Aorta (tissue), 5 donors: ENCODE measurements around the gene PTPN23. TPM values are rescaled to one million over a fixed set of nuclear protein-coding genes. Genes with fewer than 3 reads are reported as not detected.

Experiments used
- ATAC-seq: fragments of 200-7000 bp; cut with Tn5 transposase; one replicate; pipeline ENCODE4 v1.9.1; 2022; ENCODE audit warnings: moderate library complexity; ENCODE audit not compliant: low FRiP score
- DNase-seq, 2 donors: peaks; one replicate each; pipeline ENCODE4 v3.0.0-alpha.2; 2020
- H3K27ac ChIP-seq, 2 donors: one replicate each; pipeline ENCODE4 v1.5.1; 2013; ENCODE audit warnings: low read length in 2 of 2, mild to moderate bottlenecking in 2 of 2, moderate library complexity in 2 of 2, control low read depth in 1 of 2, inconsistent platforms in 1 of 2, low read depth in 1 of 2
- H3K27me3 ChIP-seq, 2 donors: one replicate each; pipeline ENCODE4 v1.6.1; 2013; ENCODE audit warnings: control low read depth in 1 of 2, low read length in 1 of 2, mild to moderate bottlenecking in 1 of 2, moderate library complexity in 1 of 2; ENCODE audit not compliant: insufficient read depth in 2 of 2, control insufficient read depth in 1 of 2
- H3K36me3 ChIP-seq, 2 donors: one replicate each; pipeline ENCODE4 v1.6.1; 2013; ENCODE audit warnings: control low read depth in 1 of 2, low read length in 1 of 2, mild to moderate bottlenecking in 1 of 2; ENCODE audit not compliant: insufficient read depth in 2 of 2, control insufficient read depth in 1 of 2
- H3K4me1 ChIP-seq, 2 donors: one replicate each; pipeline ENCODE4 v1.6.1; 2013; ENCODE audit warnings: low read length in 2 of 2, control low read depth in 1 of 2, mild to moderate bottlenecking in 1 of 2, moderate library complexity in 1 of 2; ENCODE audit not compliant: insufficient read depth in 2 of 2, control insufficient read depth in 1 of 2
- H3K4me3 ChIP-seq, 2 donors: one replicate each; pipeline ENCODE4 v1.5.1; 2013; ENCODE audit warnings: low read length in 2 of 2, control low read depth in 1 of 2, mild to moderate bottlenecking in 1 of 2
- H3K9me3 ChIP-seq: one replicate; pipeline ENCODE4 v1.6.1; 2013; ENCODE audit warnings: mild to moderate bottlenecking, low read length; ENCODE audit not compliant: control insufficient read depth
- WGBS, 2 donors: extraction: QIAGEN DNeasy Blood & Tissue Kit; methylation state at CpG; one replicate each; pipeline ENCODE4 v1.1.7; 2013; 5-methylcytosine and 5-hydroxymethylcytosine counted together
- intact Hi-C, 2 donors: fragments of 100-400 bp; cut with DNase I; formaldehyde crosslinking; loops; one replicate each; pipeline versions ENCODE4 v1.14.2 to v1.15.0; 2022
- polyA plus RNA-seq, 2 donors: library from polyadenylated mRNA; stranded (reverse); fragments of 200-250 nt; gene quantifications; one replicate each; pipeline ENCODE4 v1.2.3, GENCODE V29; 2013
- total RNA-seq, 2 donors: library from RNA; stranded (reverse); fragmentation: NEBNext Ultra II Directional; extraction: Animal tissue kit (Norgen Biotek cat#: 25700); gene quantifications; one replicate each; pipeline ENCODE4 v1.2.1, GENCODE V29; 2021
- donor health status: healthy with polysubstance abuse.
- donor health status: Bipolar disorder and iron deficiency.
- donor health status: DM: no; HTN: no; CAD: no.
- donor health status: DM: no; HTN: no; CAD: no.
- donor health status: DM: yes; HTN: yes; CAD: no.

The PTPN23 gene
- total and polyA plus RNA-seq, 4 donors, result 7.1 to 44.0 (median 28.3) TPM

DNA sequence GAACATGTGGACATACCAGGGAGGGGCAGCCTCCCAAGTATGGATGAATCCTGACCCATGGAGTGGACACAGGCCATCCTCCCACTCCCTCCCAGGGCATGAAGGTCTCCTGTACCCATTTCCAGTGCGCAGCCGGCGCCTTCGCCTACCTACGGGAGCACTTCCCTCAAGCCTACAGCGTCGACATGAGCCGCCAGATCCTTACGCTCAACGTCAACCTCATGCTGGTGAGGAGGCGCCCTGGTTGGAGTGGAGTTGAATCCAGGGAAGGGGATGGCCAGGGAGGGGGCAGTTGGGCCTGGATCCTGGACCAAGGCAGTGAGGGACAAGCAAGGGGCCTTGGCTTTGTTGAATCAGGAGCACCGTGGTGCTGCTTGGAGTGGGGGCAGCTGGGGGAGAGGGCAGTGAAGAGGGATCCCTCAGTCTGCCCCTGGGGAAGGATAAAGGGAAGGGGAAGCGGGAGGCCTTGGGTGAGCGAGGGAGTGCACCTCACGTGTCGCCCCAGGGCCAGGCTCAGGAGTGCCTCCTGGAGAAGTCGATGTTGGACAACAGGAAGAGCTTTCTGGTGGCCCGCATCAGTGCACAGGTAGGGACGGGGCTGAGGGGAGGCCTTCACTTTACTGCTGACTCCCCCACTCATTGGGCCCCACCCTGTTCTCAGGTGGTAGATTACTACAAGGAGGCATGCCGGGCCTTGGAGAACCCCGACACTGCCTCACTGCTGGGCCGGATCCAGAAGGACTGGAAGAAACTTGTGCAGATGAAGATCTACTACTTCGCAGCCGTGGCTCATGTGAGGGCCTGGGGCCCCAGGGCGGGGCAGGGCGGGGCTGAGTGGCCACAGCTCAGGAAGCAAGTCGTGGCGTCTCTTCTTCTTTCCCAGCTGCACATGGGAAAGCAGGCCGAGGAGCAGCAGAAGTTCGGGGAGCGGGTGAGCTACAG, 25.3 kb downstream of the PTPN23 start:
- intact Hi-C loops, result no loop called here
- H3K36me3 ChIP-seq, result peaks cover 0 to 8% of the 10 kb centered on the region in 2 donors
- H3K4me3 ChIP-seq, result no peak overlapping the region

DNA sequence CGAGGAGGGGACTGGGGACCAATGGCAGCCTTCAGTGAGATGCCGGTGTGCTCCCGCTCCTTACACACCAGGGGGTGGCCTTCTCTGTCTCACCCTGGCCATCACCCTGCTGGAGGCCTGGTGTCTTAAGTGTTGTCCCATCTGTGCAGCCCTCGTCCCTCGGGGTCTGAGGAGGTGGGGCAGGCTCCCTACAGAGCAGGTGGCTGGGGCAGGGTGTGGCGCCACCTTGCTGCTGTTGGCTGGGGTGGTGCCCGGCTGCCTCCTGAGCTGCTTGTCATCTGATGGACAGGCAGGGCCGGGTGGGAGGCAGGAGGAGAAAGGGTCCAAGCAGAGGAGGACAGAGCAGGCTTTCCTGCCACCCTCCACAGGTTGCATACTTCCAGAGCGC, 25.9 kb downstream of the PTPN23 start:
- Histone ChIP-seq H3K4me1 (no peaks in the 10 kb centered on the region), H3K36me3 (peaks cover 0 to 9% of the 10 kb centered on the region in 2 donors), H3K27ac (no peak overlapping the region), H3K9me3 (no peaks in the 10 kb centered on the region), H3K4me3 (no peak overlapping the region), H3K27me3 (no peaks in the 10 kb centered on the region)
- WGBS, 2 donors, result 85% methylated on average over 8 to 9 of the region's 9 CpGs
- DNase-seq (no peak), ATAC-seq (no peak)
- intact Hi-C loops, result no loop called here

More for the DNA sequence above, 25.3 kb downstream of the PTPN23 start:
- Histone ChIP-seq H3K27me3 (no peaks in the 10 kb centered on the region), H3K9me3 (no peaks in the 10 kb centered on the region), H3K27ac (no peak overlapping the region), H3K4me1 (no peaks in the 10 kb centered on the region)
- no peak for ATAC-seq
- 89 to 90% methylated on average over 30 to 31 of the region's 31 CpGs for WGBS, 2 donors
- no peak for DNase-seq

DNA sequence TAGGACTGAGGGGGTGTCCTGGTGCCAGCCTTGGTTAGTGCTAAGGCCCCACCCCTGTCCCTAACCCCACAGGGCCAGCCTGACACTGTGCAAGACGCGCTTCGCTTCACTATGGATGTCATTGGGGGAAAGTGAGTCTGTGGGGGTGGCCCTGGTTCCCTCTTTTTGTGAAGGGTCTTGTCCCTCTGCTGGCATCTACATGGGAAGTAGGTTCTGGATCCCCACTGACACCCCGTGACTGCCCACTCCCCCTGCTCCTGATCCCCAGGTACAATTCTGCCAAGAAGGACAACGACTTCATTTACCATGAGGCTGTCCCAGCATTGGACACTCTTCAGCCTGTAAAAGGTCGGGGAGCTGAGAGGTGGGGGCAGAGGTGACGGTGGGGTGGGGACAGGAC, 26.4 kb downstream of the PTPN23 start:
- Histone ChIP-seq H3K27ac (no peak overlapping the region), H3K36me3 (peaks cover 0 to 12% of the 10 kb centered on the region in 2 donors), H3K4me1 (no peaks in the 10 kb centered on the region), H3K27me3 (no peaks in the 10 kb centered on the region), H3K9me3 (no peaks in the 10 kb centered on the region), H3K4me3 (no peak overlapping the region)
- DNase-seq (no peak), ATAC-seq (no peak)
- intact Hi-C loops, result no loop called here
- WGBS, 2 donors, result 90 to 93% methylated on average over 7 of the region's 7 CpGs

DNA sequence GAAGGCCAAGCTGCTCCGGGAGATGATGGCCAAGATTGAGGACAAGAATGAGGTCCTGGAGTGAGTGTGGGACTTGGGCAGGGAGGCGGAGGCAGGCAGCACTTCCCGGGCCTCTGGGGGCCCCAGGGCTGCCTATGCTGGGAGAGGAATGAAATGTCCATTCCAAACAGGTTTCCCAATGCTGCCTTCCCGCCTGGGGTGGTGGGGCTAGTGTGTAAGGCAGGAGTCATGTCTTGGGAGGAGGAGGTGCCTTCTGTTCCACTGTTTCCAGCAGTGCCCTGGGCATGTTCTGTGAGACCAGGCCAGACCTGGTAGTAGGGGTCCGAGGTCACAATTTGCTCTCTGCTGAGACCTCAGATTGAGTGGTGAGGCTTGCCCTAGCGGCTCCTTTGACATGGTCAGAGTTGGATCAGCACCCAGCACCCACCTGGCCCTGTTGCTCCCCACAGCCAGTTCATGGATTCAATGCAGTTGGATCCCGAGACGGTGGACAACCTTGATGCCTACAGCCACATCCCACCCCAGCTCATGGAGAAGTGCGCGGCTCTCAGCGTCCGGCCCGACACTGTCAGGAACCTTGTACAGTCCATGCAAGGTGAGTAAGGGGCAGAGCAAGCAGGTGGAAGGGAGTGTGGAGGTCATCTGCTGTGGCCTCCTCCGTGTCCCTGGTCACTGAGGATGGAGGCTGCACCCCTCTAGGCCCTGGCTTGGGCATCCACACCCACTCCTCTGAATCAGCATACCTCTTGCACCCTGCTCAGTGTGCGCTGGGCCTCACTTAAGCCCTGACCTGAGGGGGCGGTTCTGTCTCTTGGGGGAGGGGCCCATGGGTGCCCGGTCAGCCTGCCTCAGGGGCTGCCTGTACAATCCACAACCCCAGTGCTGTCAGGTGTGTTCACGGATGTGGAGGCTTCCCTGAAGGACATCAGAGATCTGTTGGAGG, 27.3 kb downstream of the PTPN23 start:
- H3K36me3 ChIP-seq, result peaks cover 0 to 12% of the 10 kb centered on the region in 2 donors
- H3K27ac ChIP-seq, result no peak overlapping the region
- H3K9me3 ChIP-seq, result no peaks in the 10 kb centered on the region
- H3K27me3 ChIP-seq, result no peaks in the 10 kb centered on the region
- no peaks in the 10 kb centered on the region for H3K4me1 ChIP-seq
- no peak overlapping the region for H3K4me3 ChIP-seq
- 81 to 87% methylated on average over 18 of the region's 18 CpGs for WGBS, 2 donors
- DNase-seq, result no peak
- no peak for ATAC-seq
- intact Hi-C loops, result no loop called here

DNA sequence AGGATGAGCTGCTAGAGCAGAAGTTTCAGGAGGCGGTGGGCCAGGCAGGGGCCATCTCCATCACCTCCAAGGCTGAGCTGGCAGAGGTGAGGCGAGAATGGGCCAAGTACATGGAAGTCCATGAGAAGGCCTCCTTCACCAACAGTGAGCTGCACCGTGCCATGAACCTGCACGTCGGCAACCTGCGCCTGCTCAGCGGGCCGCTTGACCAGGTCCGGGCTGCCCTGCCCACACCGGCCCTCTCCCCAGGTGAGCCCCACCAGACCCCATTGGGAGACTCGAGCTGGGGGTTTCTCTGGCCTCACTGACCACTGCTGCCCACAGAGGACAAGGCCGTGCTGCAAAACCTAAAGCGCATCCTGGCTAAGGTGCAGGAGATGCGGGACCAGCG, 28.0 kb downstream of the PTPN23 start:
- WGBS, 2 donors, result 90 to 92% methylated on average over 15 of the region's 15 CpGs
- ATAC-seq (no peak), DNase-seq (no peak)
- Histone ChIP-seq H3K4me1 (no peaks in the 10 kb centered on the region), H3K9me3 (no peaks in the 10 kb centered on the region), H3K4me3 (no peak overlapping the region), H3K36me3 (peaks cover 0 to 14% of the 10 kb centered on the region in 2 donors), H3K27me3 (no peaks in the 10 kb centered on the region), H3K27ac (no peak overlapping the region)
- intact Hi-C loops, result no loop called here

DNA sequence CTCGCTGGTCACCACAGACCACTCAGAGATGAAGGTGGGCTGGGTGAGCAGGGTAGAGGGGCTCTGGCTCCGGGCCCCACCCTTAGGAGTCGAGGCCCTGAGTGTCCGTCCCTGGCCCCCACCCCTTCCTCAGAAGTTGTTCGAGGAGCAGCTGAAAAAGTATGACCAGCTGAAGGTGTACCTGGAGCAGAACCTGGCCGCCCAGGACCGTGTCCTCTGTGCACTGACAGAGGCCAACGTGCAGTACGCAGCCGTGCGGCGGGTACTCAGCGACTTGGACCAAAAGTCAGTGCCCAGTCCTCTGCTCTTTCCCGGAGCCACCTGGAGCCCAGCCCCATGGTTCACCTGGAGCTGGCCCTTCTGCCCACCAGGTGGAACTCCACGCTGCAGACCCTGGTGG, 28.5 kb downstream of the PTPN23 start:
- ATAC-seq, result no peak
- Histone ChIP-seq H3K27me3 (no peaks in the 10 kb centered on the region), H3K36me3 (peaks cover 0 to 14% of the 10 kb centered on the region in 2 donors), H3K4me1 (no peaks in the 10 kb centered on the region), H3K9me3 (no peaks in the 10 kb centered on the region), H3K4me3 (no peak overlapping the region), H3K27ac (no peak overlapping the region)
- intact Hi-C loops, result no loop called here
- DNase-seq, result no peak
- WGBS, 2 donors, result 87 to 89% methylated on average over 15 of the region's 15 CpGs

DNA sequence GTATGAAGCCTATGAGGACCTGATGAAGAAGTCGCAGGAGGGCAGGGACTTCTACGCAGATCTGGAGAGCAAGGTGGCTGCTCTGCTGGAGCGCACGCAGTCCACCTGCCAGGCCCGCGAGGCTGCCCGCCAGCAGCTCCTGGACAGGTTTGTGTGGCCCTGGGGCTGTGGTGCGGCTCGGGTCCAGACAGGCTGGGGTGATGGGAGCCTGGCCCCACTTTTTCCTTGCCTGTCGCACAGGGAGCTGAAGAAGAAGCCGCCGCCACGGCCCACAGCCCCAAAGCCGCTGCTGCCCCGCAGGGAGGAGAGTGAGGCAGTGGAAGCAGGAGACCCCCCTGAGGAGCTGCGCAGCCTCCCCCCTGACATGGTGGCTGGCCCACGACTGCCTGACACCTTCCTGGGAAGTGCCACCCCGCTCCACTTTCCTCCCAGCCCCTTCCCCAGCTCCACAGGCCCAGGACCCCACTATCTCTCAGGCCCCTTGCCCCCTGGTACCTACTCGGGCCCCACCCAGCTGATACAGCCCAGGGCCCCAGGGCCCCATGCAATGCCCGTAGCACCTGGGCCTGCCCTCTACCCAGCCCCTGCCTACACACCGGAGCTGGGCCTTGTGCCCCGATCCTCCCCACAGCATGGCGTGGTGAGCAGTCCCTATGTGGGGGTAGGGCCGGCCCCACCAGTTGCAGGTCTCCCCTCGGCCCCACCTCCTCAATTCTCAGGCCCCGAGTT, 29.0 kb downstream of the PTPN23 start:
- Histone ChIP-seq H3K27ac (no peak overlapping the region), H3K9me3 (no peaks in the 10 kb centered on the region), H3K27me3 (no peaks in the 10 kb centered on the region), H3K36me3 (peaks cover 0 to 14% of the 10 kb centered on the region in 2 donors), H3K4me1 (no peaks in the 10 kb centered on the region), H3K4me3 (no peak overlapping the region)
- no peak for DNase-seq
- intact Hi-C loops, result no loop called here
- ATAC-seq, result no peak
- 89% methylated on average over 24 to 26 of the region's 26 CpGs for WGBS, 2 donors

DNA sequence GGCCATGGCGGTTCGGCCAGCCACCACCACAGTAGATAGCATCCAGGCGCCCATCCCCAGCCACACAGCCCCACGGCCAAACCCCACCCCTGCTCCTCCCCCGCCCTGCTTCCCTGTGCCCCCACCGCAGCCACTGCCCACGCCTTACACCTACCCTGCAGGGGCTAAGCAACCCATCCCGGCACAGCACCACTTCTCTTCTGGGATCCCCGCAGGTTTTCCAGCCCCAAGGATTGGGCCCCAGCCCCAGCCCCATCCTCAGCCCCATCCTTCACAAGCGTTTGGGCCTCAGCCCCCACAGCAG, 29.5 kb downstream of the PTPN23 start:
- intact Hi-C loops, result no loop called here
- peaks cover 0 to 14% of the 10 kb centered on the region in 2 donors for H3K36me3 ChIP-seq
- no peak for DNase-seq
- H3K9me3 ChIP-seq, result no peaks in the 10 kb centered on the region
- 68 to 71% methylated on average over 10 of the region's 10 CpGs for WGBS, 2 donors
- ATAC-seq, result no peak
- H3K4me3 ChIP-seq, result no peak overlapping the region
- no peaks in the 10 kb centered on the region for H3K4me1 ChIP-seq
- H3K27ac ChIP-seq, result no peak overlapping the region
- no peaks in the 10 kb centered on the region for H3K27me3 ChIP-seq
